ENCODE results near the gene GORASP1.

Gene GORASP1

DNA sequence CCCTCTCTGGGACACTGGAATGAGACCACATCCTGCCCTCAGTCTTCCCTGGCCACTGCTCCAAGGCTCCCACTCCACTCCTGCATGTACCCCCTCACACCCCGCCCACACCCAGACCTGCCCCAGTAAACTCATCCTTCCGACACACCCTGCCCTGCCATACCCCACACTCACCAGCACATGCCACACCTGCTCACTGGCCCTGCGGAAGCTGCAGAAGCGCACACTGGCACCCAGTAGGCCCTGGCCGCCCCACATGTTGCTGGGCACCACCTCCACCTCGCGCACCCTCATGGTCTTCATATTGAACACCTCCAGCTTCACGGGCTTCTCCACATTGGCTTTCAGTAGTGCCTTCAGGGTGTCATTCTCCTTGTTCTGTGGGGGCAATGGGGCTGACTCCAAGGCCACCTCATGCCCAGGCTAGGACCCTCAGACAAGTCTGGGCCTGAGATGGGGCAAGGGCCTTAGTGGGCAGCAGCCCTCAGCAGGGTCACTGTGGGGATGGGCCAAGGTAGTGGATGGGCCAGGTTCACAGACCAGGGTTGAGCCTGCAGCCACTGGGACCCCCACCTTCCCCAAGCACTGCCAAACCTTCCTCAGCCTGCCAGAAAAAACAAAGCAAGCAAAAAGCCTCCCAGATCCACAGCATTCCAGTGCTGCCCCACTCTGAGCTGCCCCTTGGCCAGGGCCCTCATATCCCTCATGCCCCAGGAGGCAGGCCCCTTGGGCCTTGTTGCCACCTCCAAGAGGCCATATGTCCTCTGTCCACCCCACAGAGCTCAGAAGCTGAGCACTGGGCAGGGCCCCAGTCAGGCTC, 4.7 kb downstream of the GORASP1 start:
- no peak for DNase-seq (ENCODE audit: low read depth in 2 of 2)

DNA sequence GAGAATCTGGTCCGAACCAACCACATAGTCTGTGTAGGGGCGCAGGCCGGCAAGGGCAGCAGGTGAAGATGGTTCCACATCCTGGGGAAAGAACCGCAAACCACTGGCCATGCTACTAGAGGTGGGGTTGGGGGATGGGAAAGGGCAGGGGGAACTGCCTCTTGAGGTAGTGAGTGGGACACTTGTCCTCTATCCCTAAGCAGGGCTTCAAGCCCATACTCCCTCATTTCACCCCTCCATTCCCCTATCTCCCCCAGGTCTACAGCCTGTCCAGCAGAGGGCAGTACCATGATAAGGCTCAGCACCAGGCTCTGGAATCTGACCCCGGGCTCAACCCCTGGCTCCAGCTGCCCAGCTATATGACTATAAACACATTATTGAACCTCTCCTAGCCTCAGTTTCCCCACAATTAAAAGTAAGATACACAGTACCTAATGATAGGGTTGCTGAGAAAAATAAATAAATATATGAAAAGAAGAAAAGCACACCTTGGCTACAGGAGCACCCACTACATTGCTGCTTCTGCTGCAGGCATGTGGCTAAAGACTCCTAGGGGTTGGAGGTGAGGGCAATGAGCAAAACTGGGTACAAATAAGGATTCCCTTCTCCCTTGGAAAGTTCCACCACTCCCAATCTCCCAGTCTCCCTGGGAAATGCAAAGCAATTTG, 6.3 kb downstream of the GORASP1 start:
- peak in 1 of 2 donors; percentile 30 for DNase-seq (ENCODE audit: low read depth in 2 of 2)

DNA sequence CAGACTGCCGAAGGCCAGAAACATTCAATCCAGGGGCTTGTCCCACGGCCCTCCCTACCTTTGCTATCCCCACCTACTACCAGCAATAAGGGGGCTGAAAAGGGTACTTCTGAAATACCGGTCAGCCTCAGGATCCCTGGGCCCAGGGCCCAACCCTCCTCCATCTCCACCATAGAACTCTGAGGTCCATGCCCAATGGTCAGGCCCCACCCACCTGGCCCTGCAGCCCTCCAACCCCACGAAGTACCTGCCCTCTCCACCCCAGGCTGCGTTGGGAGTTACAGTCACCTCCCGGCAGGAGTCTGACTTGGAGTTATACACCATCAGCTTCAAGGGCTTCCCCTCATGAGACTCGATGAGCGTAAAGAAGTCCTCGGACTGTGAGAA, 6.9 kb downstream of the GORASP1 start:
- DNase-seq (ENCODE audit: low read depth in 2 of 2): no peak

DNA sequence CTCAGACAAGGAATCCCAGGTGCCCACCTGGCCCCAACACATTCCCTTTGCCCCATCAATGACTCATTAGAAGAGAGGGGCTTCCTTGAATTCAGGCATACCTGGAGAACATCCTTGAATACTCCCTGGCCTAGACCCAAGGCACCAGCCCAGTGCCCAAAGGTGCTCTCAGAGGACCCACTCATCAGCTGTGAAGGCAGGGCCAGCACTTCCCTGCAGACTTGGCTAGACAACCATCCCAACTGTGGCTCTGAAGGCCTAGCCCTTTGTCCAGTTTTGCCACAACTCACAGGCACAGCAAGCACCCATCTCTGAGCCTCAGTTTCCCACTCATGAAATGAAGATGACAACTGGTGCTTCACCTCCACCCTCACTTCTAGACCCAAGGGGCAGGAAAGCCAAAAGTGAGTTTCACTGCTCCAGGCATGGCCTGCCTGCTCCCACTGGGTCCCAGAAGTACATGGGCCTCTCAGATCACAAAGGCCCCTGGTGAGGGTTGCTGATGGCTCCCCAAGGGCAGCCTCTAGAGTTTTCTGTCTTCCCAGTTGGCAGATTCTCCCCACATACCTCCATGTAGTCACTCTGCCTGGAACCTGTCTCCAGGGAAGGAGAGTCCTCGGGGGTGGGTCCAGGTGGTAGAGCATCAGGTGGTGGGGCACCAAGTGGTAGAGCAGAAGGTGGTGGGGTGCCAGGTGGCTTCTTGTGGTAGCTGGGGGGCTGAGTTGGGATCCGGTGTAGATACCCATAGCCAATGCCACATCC, 7.5 kb downstream of the GORASP1 start:
- DNase-seq (ENCODE audit: low read depth in 2 of 2): no peak

DNA sequence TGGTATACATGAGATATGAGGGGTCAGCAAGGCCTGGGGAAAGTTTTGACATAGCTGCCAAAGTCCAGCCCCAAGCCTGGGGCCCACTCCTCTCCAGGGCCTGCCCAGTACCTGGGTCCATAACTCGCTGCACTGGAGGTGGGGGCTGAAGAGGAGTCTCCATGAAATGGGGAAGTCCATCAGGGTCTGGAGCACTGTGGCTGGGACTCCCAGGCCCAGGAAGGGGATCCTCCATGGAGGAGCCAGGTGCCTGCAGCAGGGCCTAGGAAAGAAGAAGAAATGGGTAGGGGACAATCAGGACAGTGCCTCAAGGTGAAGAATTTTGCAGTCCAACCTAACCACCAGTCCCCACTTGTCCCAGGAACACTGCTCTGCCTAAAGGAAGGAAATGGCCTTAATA, 8.2 kb downstream of the GORASP1 start:
- no peak for DNase-seq (ENCODE audit: low read depth in 2 of 2)

DNA sequence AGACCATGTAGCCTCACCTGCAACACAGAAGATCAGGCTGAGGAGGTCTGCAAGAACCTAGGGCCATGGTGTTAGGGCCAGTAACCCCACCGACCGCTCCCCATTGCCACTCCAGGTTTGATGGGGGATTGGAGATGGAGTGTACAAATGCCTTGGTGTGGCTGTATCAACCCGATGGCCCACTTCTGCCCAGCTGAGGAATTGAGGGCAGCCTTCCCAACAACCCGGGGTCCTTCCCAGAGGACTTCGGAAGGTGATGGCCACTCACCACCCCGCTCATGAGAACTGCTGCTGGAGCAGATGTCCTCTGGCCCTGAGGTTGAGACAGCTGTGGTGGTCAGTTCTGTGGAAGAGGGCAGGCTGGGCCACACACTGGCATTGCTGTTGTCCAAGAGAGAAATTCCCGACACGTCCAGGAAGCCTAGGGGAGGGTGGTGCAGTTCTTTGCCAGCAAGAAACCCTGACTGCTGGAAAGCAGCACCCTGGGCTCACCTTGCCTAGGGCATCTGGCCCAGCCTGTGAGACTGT, 8.9 kb downstream of the GORASP1 start:
- no peak for DNase-seq (ENCODE audit: low read depth in 2 of 2)

DNA sequence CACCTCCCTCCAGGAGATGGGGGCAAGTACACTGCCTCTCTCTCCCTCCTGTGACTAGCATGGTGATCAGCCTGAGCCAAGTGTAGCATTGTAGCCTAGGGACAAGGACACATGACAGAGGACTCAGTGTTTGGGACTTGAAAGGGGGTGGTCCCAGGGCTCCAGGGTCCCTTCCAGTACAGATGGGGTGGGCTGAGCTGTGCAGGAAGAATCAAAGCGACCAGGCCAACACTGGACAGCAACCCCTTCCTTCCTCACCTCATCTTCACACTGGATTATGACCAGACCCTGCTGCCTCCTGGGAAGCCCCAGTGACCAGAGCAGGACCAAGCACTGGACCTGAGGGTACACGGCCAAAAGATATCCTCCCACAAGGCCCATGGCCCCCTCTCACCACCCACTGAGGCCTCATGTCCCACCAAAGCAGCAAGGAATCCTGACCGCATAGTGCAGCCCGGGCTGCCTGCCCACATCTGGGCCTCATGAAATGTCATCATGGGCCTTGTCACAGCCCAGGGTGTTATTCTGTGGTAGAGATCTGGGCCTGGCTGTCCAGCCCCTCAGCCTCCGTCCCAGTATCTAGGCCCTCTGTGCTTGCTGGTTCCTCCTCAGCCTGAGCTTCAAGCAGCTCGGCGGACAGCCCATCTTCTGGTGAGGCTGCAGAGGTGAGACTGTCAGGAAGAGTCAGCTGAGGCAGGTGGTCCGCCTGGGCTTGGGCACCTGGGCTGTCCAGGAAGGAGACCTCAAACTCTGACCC, 9.5 kb downstream of the GORASP1 start:
- no peak for DNase-seq (ENCODE audit: low read depth in 2 of 2)

DNA sequence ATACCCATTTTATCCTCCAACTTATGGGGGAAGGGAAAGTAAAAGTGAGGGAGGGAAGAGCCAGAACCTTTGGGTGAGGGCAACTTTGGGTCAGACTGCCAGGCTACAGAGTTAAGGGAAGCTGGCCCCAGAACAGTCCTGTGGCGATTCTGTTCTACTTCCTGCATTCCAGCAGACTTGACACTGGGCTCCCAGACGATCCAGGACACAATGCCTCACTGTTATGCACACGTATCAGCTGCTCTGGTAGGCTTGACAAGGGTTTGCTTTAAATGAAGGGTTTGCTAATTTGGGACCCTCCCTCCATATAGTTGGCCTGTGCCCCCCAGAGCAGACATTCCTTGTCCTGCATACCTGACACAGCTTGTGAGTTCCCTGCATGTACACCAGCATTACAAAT, 10.7 kb downstream of the GORASP1 start:
- no peak for DNase-seq (ENCODE audit: low read depth in 2 of 2)

DNA sequence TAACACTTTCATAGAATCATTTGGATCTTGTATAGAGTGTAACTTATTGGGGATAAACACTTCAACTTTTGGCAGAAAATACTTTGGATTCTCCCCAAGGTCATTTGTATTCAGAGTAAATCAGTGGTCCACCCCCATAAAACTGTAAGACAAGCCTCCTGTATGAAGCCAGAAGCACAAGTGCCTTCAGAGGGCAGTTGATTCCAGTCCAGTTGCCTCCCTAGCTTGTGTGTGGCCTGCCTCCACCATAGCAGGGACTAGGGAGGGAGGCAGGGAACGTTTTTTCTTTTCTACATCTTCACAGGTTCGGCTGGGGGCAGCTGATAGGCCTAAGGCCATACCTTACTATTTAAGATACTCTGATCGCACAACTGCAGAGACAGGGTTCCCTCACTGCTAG, 11.6 kb downstream of the GORASP1 start:
- no peak for DNase-seq (ENCODE audit: low read depth in 2 of 2)

DNA sequence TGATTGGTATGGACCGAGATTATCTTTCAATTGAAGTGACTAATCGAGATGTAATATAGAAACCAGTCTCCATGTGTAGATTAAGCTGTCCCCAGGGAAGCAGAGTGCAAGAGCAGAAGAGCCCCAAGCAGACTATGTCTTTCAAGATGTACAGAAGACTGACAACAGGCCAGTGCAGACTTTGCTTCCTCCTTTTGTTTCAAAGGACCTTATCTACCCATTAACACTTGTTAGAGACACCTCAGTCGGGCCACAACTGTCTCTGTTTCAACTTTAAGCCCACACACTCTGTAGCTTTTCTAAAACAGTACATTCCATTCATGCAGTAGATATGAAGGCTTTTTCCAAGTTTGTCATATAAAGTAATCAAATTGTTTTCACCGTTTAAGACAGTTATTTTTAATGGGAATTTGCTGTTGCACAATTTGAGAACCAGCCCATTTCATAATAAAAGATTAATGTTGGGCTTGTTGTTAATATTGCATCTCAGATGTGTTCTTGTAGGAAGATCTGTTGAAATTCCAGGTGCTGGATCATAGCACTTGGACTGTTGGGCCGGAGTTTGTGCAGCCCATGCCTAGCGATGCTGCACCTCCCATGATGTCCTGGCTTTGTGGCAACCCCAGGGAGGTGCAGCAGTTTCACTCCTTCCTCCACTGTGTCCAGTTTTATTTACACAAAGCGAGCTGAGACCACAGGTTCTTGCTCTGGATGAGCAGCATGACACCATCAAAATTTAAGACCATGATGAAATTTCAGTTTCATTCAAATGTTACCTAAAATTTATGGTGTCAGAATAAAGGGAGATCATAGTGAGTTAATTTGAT, 12.4 kb downstream of the GORASP1 start:
- no peak for DNase-seq (ENCODE audit: low read depth in 2 of 2)

DNA sequence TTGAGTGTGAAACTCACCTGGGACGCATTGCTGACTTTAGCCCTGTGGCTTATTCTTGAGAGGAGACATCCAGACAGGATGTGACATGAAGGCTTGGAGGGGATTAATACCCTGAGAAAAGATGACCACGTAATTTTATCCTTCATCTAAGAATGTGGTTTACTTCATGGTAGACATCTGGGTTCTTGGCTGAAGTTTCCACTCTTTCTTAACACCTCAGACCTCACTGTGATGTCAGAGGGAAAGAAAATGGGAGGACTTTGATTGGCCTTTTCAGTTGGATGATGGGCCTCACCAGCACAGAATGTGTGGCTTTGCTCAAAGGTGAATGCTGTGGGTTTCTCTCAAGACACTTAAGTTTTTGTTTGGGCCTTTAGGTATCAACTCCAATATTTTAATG, 16.5 kb downstream of the GORASP1 start:
- DNase-seq (ENCODE audit: low read depth in 2 of 2): no peak

DNA sequence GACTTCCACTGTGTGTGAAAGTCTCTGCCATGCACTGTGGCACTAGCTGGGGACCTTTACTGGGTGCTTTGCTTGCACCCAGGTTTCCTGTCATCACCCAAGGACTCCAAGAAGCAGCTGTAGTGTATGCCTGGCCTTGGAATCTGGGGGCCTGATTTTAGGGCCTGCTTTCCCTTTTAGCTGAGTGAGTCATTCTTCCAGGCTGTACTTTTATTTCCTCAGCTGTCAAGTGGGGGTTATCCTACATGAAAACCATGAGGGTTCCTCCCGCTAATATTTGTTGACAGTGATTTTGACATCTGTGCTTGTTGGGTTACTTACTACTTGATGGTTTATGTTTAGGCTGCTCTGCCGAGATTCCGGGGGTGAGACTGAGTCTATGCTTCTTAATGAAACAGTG, 18.5 kb downstream of the GORASP1 start:
- no peak for DNase-seq (ENCODE audit: low read depth in 2 of 2)

DNA sequence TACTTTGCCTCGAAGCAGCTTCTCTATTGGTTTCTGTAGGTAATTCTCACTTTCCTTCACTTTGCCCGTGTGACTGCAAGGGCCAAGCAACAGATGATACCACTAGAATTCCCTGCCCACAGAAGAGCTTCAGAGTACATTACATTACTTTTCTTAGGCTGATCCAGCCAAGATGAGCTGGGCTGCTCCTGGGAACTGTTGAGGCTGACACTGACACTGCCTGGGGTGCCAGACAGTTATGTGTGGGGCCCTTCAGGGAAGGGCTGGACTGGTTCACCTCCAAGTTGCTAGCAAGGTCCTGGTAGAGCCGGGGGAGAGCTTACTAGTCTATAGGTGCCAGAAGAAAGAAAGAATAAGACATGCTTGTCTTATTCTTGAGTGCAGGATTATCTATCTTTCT, 19.0 kb downstream of the GORASP1 start:
- no peak for DNase-seq (ENCODE audit: low read depth in 2 of 2)

DNA sequence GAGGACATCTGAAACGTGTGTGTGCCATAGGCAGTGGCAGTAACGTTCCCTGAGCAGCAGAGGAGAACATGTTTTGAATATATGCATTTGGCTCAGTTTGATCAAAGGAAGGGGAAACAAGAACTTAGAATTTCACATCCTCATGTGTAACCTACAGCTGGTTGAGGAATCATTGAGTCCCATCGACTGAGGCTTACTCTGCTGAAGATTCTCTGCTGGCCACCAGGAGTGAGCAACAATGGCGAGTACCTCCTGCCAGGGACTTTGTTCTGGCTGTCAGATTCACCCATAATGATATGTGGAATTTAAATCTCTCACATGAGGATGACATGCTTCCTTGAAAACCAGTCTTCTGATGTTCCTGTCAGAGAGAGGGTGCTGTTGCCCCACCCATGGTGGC, 21.3 kb downstream of the GORASP1 start:
- no peak for DNase-seq (ENCODE audit: low read depth in 2 of 2)

DNA sequence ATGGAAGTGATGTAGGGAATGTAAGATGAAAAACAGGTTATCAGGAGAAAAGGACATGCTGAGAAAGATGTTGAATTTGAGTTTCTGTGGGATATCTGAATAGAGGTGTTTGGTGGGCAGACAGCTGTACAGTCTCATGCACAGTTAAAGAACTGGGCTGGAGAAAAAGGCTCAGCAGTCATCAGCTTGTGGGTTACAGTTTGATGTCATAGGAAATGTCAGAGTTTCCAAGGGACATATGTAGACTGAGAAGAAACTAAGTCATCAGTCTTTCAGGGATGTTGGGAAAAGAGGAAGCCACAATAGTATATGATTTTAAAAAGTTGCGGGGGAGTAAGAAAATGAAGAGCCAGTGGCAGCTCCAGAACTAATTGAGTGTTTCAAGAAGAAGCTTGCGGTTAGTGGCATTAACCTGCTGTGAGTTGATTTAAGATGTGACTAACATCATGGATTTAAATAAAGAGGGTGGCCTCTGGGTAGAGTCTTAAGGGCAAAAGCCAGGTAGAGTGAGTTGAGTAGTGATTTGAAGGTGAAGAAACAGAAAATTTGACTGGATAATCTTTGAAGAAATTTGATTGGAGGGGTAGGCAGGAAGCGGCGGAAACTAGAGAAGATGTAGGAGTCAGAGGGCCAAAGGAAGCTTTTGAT, 24.6 kb downstream of the GORASP1 start:
- DNase-seq (ENCODE audit: low read depth in 2 of 2): no peak

DNA sequence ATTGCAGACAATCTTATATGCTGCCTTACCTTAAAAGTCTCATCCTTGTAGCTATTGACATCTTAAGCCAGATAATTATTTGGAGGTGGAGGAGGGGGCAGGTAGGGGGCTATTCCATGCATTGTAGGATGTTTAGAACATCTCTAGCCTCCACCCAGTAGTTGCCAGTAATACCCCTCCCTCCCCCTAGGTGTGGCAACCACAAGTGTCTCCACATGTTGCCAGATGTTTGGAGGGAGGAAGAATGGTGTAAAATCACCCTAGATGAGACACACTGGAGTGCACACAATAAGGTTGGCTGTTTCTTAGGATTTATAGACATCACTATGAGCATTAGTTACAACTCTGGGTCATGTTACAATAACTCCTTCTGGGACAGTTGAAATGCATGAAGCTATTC, 27.4 kb downstream of the GORASP1 start:
- DNase-seq (ENCODE audit: low read depth in 2 of 2): no peak

DNA sequence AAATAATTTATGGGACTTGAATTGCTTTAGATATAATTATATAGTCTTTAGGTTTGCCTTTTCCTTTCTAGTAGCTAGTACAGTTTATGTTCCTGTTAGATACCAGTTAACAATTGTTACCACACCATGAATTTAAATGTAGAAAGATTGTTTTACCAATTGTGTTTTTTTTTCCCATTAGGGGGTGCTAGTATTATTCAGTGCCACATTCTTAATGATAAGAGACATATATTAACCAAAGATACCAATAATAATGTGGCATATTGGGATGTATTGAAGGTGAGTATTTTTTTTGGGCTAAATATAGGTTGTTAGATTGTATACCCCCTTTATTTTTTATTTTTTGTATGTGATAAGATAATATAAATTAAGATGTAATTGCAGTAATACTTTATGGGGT, 27.9 kb downstream of the GORASP1 start:
- no peak for DNase-seq (ENCODE audit: low read depth in 2 of 2)

DNA sequence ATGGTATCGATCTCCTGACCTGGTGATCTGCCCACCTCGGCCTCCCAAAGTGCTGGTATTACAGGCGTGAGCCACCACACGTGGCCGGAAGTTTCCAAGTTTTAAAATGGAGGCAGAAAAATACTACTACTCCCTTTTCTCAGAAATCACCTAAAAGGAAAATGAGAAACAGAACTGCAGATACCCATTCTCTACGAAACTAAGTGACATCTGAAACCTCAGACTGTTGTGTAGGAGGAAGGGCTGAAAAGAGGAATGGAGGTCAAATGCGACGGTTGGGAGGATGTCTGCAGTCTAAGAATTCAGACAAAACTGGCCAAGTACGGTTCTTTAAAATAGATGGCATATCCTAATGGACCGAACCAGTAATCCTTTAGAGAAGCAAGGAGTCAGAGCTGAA, 31.5 kb downstream of the GORASP1 start:
- no peak for DNase-seq (ENCODE audit: low read depth in 2 of 2)

DNA sequence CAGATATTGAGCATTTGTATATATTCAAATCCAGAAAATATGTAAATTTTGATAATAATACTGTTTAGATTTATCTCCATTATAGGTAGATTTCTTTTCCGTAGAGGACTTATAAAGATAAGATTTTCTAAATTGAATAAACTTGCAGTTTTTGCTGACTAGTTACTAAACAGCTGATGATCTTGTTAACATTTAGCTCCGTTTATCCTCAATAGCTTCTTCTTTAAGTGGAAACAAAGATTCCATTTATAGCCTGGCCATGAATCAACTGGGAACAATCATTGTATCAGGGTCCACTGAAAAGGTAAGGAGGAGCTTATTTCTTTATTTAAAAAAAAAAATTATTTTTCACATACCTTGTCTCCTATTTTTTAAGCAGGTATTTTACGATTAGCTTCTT, 38.9 kb downstream of the GORASP1 start:
- DNase-seq (ENCODE audit: low read depth in 2 of 2): no peak

DNA sequence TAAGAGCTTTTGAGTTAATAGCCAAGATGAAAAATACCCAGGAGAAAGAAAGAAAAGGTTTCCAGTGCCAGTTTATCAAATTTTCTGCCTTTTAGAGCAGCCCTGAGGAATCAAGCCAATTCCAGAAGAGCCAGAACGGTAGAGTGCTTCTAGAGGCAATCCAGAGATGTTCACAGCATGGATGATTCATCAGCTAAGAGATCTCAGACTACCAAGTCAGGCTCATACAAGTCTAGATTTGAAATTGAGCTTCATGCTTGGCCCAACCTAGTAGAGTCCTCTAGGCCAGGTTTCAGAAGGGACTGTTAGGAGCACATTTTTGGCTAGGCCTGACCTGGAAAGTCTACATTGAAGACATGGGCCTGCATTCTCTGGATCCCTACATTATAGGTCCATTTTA, 40.1 kb downstream of the GORASP1 start:
- DNase-seq (ENCODE audit: low read depth in 2 of 2): no peak
